Measurements from ENCODE around the gene ALDH1B1.

The ALDH1B1 gene

GRCh38 chr9:38441347-38442085 lies 49.0 kb downstream of the ALDH1B1 start:
- no peak for DNase-seq (ENCODE audit: low spot score)

GRCh38 chr9:38442473-38443096 lies 50.1 kb downstream of the ALDH1B1 start:
- no peak for DNase-seq (ENCODE audit: low spot score)

- DNase-seq (ENCODE audit: low spot score), result peak; percentile 66
These were observed 50.7 kb downstream of the ALDH1B1 start for GRCh38 chr9:38443181-38443580.

GRCh38 chr9:38443597-38443996 lies 51.1 kb downstream of the ALDH1B1 start:
- DNase-seq (ENCODE audit: low spot score), result peak; percentile 5

- DNase-seq (ENCODE audit: low spot score), result no peak
These were observed 52.9 kb downstream of the ALDH1B1 start for GRCh38 chr9:38445154-38446043.

GRCh38 chr9:38447703-38448102 lies 55.2 kb downstream of the ALDH1B1 start:
- no peak for DNase-seq (ENCODE audit: low spot score)
